HepG2 (cell line): Measurements from ENCODE around the gene TPD52L2. TPM values are rescaled to one million over a fixed set of nuclear protein-coding genes. Genes with fewer than 3 reads are reported as not detected.

Source experiments
- CBX2 ChIP-seq, 2 experiments: fragments of 200-600 bp in 1 of 2; sonication (generic); formaldehyde crosslinking in 1 of 2; IDR thresholded peaks; 2 replicates each; pipeline versions ENCODE4 v1.7.0 to v1.8.1; 2018 to 2022; ENCODE audit warnings: low read depth in 2 of 2, low read length in 1 of 2, mild to moderate bottlenecking in 1 of 2, missing genetic modification reagents in 1 of 2
- CREB3 ChIP-seq: sonication (generic); formaldehyde crosslinking; IDR thresholded peaks from 2 replicates; pipeline ENCODE4 v1.5.0; 2020; ENCODE audit warnings: missing genetic modification reagents
- GTF2F1 ChIP-seq: fragments of 150-350 bp; IDR thresholded peaks from 2 replicates; pipeline ENCODE4 v1.6.1; 2014; ENCODE audit warnings: low read length
- HNF1B ChIP-seq: sonication (generic); formaldehyde crosslinking; IDR thresholded peaks from 2 replicates; pipeline ENCODE4 v1.5.1; 2020; ENCODE audit warnings: mild to moderate bottlenecking, moderate library complexity, missing genetic modification reagents
- HNRNPL ChIP-seq: fragments of 200-400 bp; formaldehyde crosslinking; IDR thresholded peaks from 2 replicates; pipeline ENCODE4 v1.6.1; 2017; ENCODE audit warnings: mild to moderate bottlenecking, low read depth, low read length
- KAT8 ChIP-seq: IDR thresholded peaks from 2 replicates; pipeline ENCODE4 v1.6.1; 2016; ENCODE audit warnings: missing genetic modification reagents, missing compliant biosample characterization
- MBNL3 ChIP-seq: fragments of 250-450 bp; sonication (Bioruptor Pico); conservative IDR thresholded peaks from 2 replicates; pipeline ENCODE4 v1.8.0; 2022; ENCODE audit warnings: mild to moderate bottlenecking, inconsistent platforms
- MIER2 ChIP-seq: IDR thresholded peaks from 2 replicates; pipeline ENCODE4 v1.6.1; 2016; ENCODE audit warnings: missing biosample characterization, missing genetic modification reagents
- RNF219 ChIP-seq: sonication (generic); formaldehyde crosslinking; IDR thresholded peaks from 2 replicates; pipeline ENCODE4 v1.5.0; 2020; ENCODE audit warnings: mild to moderate bottlenecking, missing genetic modification reagents
- TCF7L2 ChIP-seq: IDR thresholded peaks from 2 replicates; pipeline ENCODE4 v1.6.1; 2011; ENCODE audit warnings: mild to moderate bottlenecking, low read depth, low read length, moderate library complexity
- TOE1 ChIP-seq: sonication (generic); formaldehyde crosslinking; IDR thresholded peaks from 2 replicates; pipeline ENCODE4 v1.4.0; 2020; ENCODE audit warnings: mild to moderate bottlenecking, missing genetic modification reagents
- ZFP62 ChIP-seq: sonication (generic); formaldehyde crosslinking; IDR thresholded peaks from 2 replicates; pipeline ENCODE4 v1.4.0; 2020; ENCODE audit warnings: missing genetic modification reagents
- ZMYM3 ChIP-seq: sonication (generic); formaldehyde crosslinking; IDR thresholded peaks from 2 replicates; pipeline ENCODE4 v1.5.1; 2020; ENCODE audit warnings: mild to moderate bottlenecking, missing genetic modification reagents
- ZNF17 ChIP-seq: sonication (generic); formaldehyde crosslinking; IDR thresholded peaks from 2 replicates; pipeline ENCODE4 v1.5.0; 2020; ENCODE audit warnings: mild to moderate bottlenecking, missing genetic modification reagents
- ZNF230 ChIP-seq: sonication (generic); formaldehyde crosslinking; IDR thresholded peaks from 2 replicates; pipeline ENCODE4 v1.4.0; 2020; ENCODE audit warnings: mild to moderate bottlenecking, missing genetic modification reagents
- ZNF235 ChIP-seq: sonication (generic); formaldehyde crosslinking; IDR thresholded peaks from 2 replicates; pipeline ENCODE4 v1.8.1; 2023; ENCODE audit warnings: mild to moderate bottlenecking, missing genetic modification reagents, borderline replicate concordance
- ZNF260 ChIP-seq: sonication (generic); formaldehyde crosslinking; IDR thresholded peaks from 2 replicates; pipeline ENCODE4 v1.4.0; 2020; ENCODE audit warnings: missing genetic modification reagents, low read depth, mild to moderate bottlenecking, borderline replicate concordance
- ZNF354B ChIP-seq: sonication (generic); formaldehyde crosslinking; IDR thresholded peaks from 2 replicates; pipeline ENCODE4 v1.8.0; 2022; ENCODE audit warnings: mild to moderate bottlenecking, missing genetic modification reagents
- ZNF646 ChIP-seq: sonication (generic); formaldehyde crosslinking; IDR thresholded peaks from 2 replicates; pipeline ENCODE4 v1.9.0; 2021; ENCODE audit warnings: mild to moderate bottlenecking, missing genetic modification reagents
- ZNF792 ChIP-seq: IDR thresholded peaks from 2 replicates; pipeline ENCODE4 v1.6.1; 2016
- polyA plus RNA-seq, 8 experiments: library from polyadenylated mRNA; depleted of rRNA in 3 of 8; stranded (reverse) in 7 of 8; unstranded in 1 of 8; fragments of >200 nt; fragmentation: Illumina TruSeq in 4 of 8; extraction: Trizol in 4 of 8; gene quantifications; 2 replicates each; pipeline versions ENCODE4 v1.2.1 to v1.2.3, GENCODE V29; 2011 to 2016; ENCODE audit warnings: low read depth in 4 of 8, missing spikeins in 1 of 8, mixed read lengths in 1 of 8; ENCODE audit not compliant: insufficient read depth in 1 of 8
- total RNA-seq, 5 experiments: library from RNA; depleted of rRNA; stranded (reverse); fragments of >200 nt; fragmentation: Illumina TruSeq; extraction: Trizol; gene quantifications; 2 replicates each; pipeline ENCODE4 v1.2.3, GENCODE V29; 2016; ENCODE audit warnings: low read depth in 1 of 5

TPD52L2 gene
- total and polyA plus RNA-seq, 2 of the 13 experiments (the other 11 are each of a cell fraction or from before 2014, with no cell fraction given) = 156 to 184 TPM

GRCh38 chr20:63823691-63824311 lies 41.3 kb upstream of the TPD52L2 start (continued):
- no peak for TF ChIP-seq CREB3 (CRISPR knock-in tag)
- TF ChIP-seq KAT8 = no peak
- no peak for TF ChIP-seq CBX2 (IDR thresholded peaks at IDR 0.05; ENCODE audit: low read depth, low read length)
- no peak for TF ChIP-seq CBX2 (CRISPR knock-in tag; IDR thresholded peaks at IDR 0.05; ENCODE audit: low read depth)
- no peak for TF ChIP-seq ZNF260
- no peak for TF ChIP-seq TCF7L2
- TF ChIP-seq ZNF354B (CRISPR knock-in tag) = no peak
- peak; percentile 96 for TF ChIP-seq ZNF646 (CRISPR knock-in tag)
- no peak for TF ChIP-seq ZNF17 (CRISPR knock-in tag)
- no peak for TF ChIP-seq ZFP62
- no peak for TF ChIP-seq GTF2F1
- TF ChIP-seq ZNF230 (CRISPR knock-in tag) = no peak
- TF ChIP-seq MBNL3 (CRISPR knock-in tag) = no peak
- no peak for TF ChIP-seq MIER2 (CRISPR knock-in tag)
- TF ChIP-seq HNF1B (CRISPR knock-in tag) = 0 out of 2 replicates have a peak, but pooled peaks have one; percentile 37
- TF ChIP-seq ZNF792 (CRISPR knock-in tag) = no peak
- TF ChIP-seq HNRNPL = no peak
- TF ChIP-seq TOE1 = no peak
- peak; percentile 42; the same call in 1 of the 2 replicates for TF ChIP-seq ZMYM3 (CRISPR knock-in tag)
- no peak for TF ChIP-seq RNF219
- TF ChIP-seq ZNF235 (CRISPR knock-in tag) = no peak
